Midbrain (tissue), 1 donor: ENCODE measurements around the gene RAB8B.

Experiments used
- DNase-seq: peaks from one replicate; lab custom pipeline; 2025; lab: John Stamatoyannopoulos, UW

The RAB8B gene

DNA sequence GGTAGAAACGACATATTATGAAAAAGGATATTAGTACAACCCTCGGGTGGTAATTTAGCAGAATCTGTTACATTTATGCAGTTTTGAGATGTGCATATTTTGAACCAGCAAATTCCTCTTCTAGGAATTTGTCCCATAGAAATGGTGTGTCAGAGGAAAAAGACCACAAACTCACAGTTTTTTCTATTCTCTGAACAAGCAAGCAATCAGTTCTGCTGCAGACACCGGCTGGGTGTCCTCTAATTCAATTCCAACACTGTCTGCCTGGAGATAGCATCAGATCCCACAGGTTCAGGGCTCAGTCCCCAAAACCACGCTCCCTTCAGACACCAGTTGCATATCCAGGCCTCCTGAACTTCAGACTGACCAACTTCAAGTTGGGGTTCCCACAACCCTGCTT is 124.4 kb downstream of the RAB8B start:
- no peak for DNase-seq

DNA sequence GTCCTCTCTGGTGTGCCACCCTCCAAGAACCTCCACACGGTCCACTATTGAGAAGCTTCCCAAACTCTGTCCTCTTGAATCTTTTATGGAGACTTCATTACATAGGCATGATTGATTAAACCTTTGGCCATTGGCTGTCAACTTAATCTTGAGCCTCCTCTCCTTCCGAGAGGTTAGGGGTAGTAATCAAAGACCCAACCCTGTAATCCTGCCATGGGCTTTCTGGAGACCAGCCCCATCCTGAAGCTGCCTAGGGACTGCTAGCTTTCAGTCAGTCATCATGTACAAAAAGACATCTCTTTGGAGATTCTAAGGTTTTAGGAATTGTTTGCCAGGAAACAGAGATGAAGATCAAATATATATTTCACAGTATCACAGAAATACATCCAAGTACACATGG is 125.0 kb downstream of the RAB8B start:
- no peak for DNase-seq
